NCI-H748 treated with DMSO at 0.1 percent for 48 hours (cell line): ENCODE data around the gene TMEM269.

ENCODE experiments used
- DNase-seq: peaks from one replicate; lab custom pipeline; 2025; lab: John Stamatoyannopoulos, UW

Gene TMEM269

GRCh38 chr1:42822800-42823392, 38.1 kb downstream of the TMEM269 start:
- DNase-seq: peak; percentile 95

DNA sequence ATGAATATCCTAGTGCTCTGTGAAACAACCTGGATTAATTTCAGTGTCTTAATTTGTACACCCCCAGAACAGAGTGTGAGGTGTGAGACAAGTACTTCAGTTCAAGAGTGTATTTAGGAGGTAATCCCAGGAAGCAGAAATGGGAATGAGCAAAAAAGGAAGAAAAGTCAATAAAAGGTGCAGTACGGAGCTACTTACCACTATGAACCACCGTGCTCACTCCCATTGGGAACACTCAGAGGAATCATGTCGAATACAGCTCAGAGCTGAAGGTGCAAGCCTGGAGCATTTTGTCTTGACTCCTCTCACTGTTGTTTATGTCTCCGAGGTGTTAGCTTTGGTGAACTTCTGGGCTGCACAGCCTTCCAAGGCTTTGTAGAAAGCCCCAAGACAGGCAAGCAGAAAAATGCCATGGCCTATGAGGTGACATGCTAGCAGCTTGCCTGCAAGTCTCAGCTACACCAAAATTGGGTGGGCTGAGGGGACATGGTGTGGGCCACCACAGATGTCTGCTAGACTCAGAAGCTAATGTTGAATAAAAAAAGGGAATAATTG, 39.8 kb downstream of the TMEM269 start:
- no peak for DNase-seq

GRCh38 chr1:42825036-42825851, 40.5 kb downstream of the TMEM269 start:
- no peak for DNase-seq

GRCh38 chr1:42830631-42831030, 45.8 kb downstream of the TMEM269 start:
- no peak for DNase-seq

- no peak for DNase-seq
These were observed 46.5 kb downstream of the TMEM269 start for GRCh38 chr1:42831273-42831672.

GRCh38 chr1:42832641-42833240, 48.0 kb downstream of the TMEM269 start:
- no peak for DNase-seq

DNA sequence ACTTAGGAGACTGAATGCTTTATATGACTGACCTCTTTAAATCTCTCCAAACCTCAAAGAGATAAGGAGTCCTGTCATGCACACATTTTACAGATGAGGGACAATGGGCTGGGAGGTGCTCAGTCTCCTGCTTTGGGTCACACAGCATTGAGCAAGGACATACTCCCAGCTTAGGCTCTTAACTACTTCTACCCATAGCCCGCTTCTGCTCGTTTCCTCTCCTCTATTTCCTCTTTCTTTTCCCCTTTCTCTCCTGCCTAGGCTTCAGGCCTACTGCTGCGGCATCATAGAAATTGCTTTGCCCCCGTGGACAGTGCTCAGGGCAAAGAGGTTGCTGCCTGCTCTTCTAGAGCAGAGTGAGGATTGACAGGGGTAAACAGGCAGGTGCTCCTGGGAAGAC, 49.2 kb downstream of the TMEM269 start:
- DNase-seq: no peak

- no peak for DNase-seq
These were observed 50.0 kb downstream of the TMEM269 start for GRCh38 chr1:42834803-42835202.

GRCh38 chr1:42835422-42835821, 50.6 kb downstream of the TMEM269 start:
- DNase-seq: no peak

DNA sequence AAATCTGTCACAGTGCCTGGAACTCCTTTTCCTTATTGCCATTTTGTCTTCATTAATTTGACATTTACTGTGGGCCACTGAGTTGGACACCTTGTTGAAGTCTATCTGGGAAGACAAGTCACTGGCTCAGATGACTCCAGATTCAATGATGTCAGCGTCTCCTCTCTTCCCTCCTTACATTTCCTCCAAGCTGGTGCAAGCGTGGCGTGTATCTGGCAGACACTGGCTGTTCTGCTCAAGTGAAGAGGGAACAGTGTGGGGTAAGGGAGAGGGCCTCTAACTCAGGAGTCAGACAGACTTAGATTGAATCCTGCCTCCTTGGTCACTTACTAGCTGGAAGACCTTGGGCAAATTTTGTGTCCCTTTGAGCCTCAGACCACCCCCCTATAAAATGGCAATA, 52.9 kb downstream of the TMEM269 start:
- DNase-seq: no peak

DNA sequence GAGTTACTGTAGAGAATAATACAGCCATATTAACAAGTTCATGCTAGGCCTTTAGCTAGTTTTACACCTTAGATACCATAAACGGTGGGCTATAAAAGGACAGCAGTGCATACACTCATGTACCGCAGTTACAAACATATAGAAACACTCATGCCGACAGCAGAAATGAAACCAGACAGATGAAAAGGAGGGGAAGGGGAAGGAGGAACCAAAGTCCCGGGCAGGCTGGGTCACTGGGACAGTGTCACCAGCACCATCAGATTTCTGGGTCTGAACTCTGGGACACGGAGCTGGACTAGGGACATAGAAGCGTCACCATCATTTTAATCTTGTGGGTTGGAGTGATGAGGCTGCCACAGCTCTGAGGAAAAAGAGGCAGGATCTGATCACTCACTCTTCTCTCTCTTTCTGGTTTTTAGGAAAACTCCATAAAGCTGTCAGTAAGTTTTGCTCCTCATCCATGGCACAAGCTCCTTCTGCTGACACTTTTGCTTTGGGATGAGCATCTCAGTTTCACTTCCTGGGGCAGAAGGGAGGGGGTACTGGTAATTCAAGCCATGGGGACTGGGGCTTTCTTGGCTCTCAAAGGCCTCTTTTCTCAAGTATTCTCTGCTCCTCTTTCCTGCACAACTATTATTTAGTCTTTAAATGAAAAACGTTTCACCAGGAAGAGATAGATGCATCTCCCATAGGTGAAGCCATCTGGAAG, 53.8 kb downstream of the TMEM269 start:
- no peak for DNase-seq

- DNase-seq: no peak
These were observed 56.2 kb downstream of the TMEM269 start for GRCh38 chr1:42841010-42841409.

- no peak for DNase-seq
These were observed 56.8 kb downstream of the TMEM269 start for GRCh38 chr1:42841440-42842147.

DNA sequence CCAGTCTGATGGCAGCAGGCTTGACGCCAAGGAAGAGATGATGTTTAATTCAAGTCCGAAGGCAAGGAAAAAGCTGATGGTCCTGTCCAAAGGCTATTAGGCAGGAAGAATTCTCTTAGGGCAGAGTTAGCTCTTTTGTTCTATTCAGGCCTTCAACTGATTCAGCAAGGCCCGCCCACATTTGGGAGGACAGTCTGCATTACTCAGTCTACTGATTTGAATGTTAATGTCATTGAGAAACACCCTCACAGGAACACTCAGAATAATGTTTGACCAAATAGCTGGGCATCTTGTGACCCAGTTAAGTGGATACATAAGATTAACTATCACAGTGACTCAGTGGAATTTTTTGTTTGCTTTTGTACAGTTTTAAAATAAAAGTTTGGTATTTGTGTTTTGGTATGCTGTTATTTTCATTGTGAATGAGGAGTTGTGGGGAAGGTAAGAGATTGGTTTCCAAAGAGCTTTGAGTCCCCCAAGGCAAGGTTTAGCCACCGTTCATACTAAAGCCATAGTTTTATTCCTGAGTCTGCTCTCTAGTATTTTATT, 59.9 kb downstream of the TMEM269 start:
- no peak for DNase-seq

DNA sequence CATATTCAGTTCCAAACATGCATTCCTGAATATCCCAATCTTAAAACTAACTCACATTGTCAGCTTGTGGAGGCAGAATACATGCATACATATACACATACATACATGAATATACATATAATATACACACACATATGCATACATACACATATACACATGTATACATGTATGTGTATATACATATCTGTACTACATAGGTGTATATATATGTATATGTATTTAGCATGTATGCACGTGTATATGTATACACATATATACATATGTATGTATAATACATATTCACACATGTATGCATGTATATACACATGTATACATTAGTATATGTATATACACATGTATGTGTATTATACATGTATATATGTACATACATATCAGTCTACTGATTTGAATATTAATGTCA, 60.4 kb downstream of the TMEM269 start:
- no peak for DNase-seq

DNA sequence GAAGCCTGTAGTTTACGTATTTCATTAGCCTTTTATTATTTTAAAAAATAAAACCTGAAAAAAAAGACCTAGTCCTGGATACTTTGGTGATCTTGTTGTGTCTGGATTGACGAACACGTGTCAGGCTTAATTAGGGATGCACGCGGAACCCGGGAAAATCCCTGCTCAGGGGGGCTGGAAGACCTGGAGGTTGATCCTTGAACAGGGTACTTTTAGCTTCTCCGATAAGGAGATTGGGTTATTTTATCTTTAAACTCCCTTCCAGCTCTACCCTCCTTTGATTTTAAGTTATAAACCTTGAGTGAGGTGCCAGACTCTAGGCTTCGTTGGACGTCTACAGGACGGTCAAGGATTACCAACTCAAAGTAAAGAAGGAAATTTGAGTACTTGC, 61.1 kb downstream of the TMEM269 start:
- DNase-seq: no peak

DNA sequence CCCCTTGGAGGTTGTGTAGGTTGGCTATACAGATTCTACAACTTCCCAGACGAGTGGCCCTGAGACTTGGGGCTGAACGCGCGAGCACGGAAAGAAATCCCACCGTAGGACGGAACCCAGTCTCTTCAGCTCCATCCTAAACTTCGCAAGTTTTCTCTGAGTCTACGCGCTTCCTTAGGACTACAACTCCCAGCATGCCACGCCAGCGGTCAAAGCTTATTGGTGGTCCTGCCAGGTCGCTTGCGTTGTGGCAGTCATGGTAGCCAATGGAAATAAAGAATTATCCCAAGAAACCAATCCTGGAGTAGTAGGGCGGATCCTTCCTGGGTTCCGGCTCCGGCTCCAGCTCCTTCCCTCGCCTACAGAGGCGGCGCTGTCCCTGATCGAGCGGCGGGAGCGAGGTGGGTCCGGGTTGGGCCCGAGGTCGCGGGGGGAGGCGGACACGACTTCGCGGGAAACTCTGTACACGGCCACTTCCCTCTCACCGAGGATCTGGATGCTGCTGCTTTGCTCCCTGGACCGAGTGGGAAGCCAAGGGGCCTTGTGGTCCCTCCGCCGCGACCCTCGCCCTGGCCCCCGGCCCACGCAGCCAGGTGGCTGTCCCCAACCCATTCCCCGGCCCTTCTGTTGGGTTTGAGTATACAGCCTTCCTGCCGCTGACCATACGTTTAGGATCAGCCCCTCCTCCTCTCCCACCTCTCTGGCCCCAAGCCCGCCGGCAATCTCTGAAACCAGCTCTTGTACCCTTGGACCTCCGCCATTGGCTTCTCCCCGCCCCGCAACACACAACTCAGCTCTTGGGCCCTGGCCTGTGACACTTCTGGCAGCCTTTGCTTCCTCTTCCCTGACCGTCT, 61.7 kb downstream of the TMEM269 start, which contains the start of gene ZNF691:
Gene ZNF691, plus strand, starts transcription at position 357 of the 854 bp plus-strand sequence. CDS start 3,046 bp downstream, outside the sequence.
- DNase-seq: peak; percentile 100

GRCh38 chr1:42847111-42847595, 62.4 kb downstream of the TMEM269 start:
- no peak for DNase-seq

DNA sequence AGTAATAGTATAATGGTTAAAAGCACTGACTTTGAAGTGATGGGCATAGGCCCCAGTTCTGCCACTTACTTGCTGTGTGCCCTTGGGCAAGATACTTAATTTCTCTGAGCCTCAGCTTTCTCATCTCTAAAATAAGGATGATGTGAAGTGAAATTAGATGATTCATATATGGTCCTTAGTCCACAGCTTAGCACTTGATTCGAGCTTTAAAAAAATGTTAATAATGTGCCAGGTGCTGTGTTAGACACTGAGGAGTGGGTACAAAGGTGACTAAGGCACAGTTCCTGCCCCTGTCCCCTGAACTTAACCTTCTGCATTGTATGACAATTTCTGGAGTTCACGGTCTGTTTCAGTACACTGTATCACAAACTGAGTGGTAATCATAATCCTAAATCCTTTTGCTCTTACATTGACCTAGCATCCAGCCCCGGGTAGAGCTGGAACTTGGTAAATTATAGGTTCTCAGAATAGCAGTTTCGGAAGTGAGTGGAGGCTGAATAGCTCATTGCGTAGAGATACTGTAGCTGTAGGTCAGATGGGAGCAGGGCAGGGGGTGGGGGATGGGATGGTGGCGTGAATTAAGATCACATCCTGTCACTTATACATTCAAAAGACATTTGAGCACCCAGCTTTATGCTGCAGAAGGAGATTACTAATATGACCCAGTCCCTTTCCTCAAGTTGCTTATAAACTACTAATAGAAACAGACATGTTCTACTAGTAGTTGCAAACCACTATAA, 63.1 kb downstream of the TMEM269 start:
- DNase-seq: no peak
